Measurements from ENCODE around the gene CPS1. TPM values are rescaled to one million over a fixed set of nuclear protein-coding genes. Genes with fewer than 3 reads are reported as not detected.

Gene CPS1
- polyA plus RNA-seq, 1 donor, result 657 TPM

DNA sequence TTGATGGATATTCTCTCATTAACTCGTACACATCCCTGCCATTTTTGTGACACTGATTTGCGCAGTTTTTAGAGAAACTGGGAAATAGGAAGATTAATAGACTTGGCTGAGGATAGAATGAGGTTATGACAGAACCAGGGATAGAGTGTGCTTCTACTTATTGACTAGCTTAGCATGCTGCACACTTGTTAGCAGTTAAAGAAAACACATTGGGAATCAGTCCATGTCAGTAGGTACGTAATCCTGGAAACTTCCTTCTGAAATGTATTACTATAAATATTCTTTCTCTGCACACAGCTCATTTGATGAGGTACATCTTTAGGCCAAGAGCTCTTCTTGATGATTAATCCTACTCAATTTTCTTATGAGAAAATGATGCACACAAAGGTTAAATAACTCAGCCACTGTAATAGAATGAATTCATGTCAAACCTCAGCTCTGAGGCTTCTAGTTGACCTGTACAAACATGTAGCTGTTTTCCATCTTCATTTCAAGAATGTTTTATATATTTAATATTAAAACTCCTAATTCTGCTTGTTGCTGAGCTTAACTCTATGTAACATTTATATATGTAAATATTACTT lies 12.3 kb upstream of the CPS1 start:
- DNase-seq, result no peak
- Histone ChIP-seq H3K27ac (ENCODE audit: low read length) (peak overlapping the region; percentile 94), H3K4me1 (ENCODE audit: control insufficient read depth, insufficient read depth, low read length) (peaks cover 37% of the 10 kb centered on the region), H3K27me3 (ENCODE audit: control insufficient read depth, insufficient read depth, low read length) (no peaks in the 10 kb centered on the region), H3K4me3 (ENCODE audit: low read length) (no peak overlapping the region), H3K36me3 (ENCODE audit: control insufficient read depth, insufficient read depth, low read length) (no peaks in the 10 kb centered on the region), H3K9me3 (ENCODE audit: control insufficient read depth, low read depth, low read length) (no peaks in the 10 kb centered on the region)
- WGBS (ENCODE audit: insufficient coverage, low lambda C conversion rate), result 100% methylated on average over 2 of the region's 3 CpGs

- Histone ChIP-seq H3K4me1 (ENCODE audit: control insufficient read depth, insufficient read depth, low read length) (peaks cover 31% of the 10 kb centered on the region), H3K27me3 (ENCODE audit: control insufficient read depth, insufficient read depth, low read length) (no peaks in the 10 kb centered on the region), H3K27ac (ENCODE audit: low read length) (peak overlapping the region; percentile 94), H3K4me3 (ENCODE audit: low read length) (peak overlapping the region; percentile 76), H3K9me3 (ENCODE audit: control insufficient read depth, low read depth, low read length) (no peaks in the 10 kb centered on the region), H3K36me3 (ENCODE audit: control insufficient read depth, insufficient read depth, low read length) (no peaks in the 10 kb centered on the region)
- DNase-seq, result peak; percentile 80 to 93
- WGBS (ENCODE audit: insufficient coverage, low lambda C conversion rate), result 14% methylated on average over 1 of the region's 4 CpGs
Observed at GRCh38 chr2:210544831-210545230, 11.6 kb upstream of the CPS1 start.

- Histone ChIP-seq H3K27me3 (ENCODE audit: control insufficient read depth, insufficient read depth, low read length) (no peaks in the 10 kb centered on the region), H3K4me1 (ENCODE audit: control insufficient read depth, insufficient read depth, low read length) (peaks cover 19% of the 10 kb centered on the region), H3K9me3 (ENCODE audit: control insufficient read depth, low read depth, low read length) (no peaks in the 10 kb centered on the region), H3K27ac (ENCODE audit: low read length) (peak overlapping the region; percentile 94), H3K36me3 (ENCODE audit: control insufficient read depth, insufficient read depth, low read length) (no peaks in the 10 kb centered on the region), H3K4me3 (ENCODE audit: low read length) (peak overlapping the region; percentile 76)
- peak; percentile 76 to 89 for DNase-seq
- 33% methylated on average over 1 of the region's 5 CpGs for WGBS (ENCODE audit: insufficient coverage, low lambda C conversion rate)
Observed at GRCh38 chr2:210546424-210547208, 9.8 kb upstream of the CPS1 start.

DNA sequence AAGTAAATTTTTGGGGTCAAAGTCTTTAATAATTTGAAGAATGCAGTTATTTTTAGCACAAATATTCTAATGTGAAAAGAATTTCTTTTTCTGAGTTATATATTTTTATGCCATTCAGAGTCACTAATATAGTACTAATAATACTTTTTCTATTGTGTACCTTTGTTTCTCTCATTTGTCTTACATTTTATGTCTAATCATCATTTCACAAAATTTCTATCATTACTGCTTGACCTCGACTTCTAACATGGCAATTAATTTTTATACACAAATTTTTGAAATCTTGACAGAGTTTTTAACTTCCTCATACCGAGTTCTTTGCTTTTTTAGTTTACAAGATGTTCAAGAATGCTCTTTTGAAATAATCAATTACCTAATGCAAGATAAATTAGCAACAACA lies 8.4 kb upstream of the CPS1 start:
- no peaks in the 10 kb centered on the region for H3K36me3 ChIP-seq (ENCODE audit: control insufficient read depth, insufficient read depth, low read length)
- H3K4me1 ChIP-seq (ENCODE audit: control insufficient read depth, insufficient read depth, low read length), result peaks cover 10% of the 10 kb centered on the region
- DNase-seq, result no peak
- no peaks in the 10 kb centered on the region for H3K27me3 ChIP-seq (ENCODE audit: control insufficient read depth, insufficient read depth, low read length)
- WGBS (ENCODE audit: insufficient coverage, low lambda C conversion rate), result no CpG with 5 or more reads among the region's 2 CpGs
- no peaks in the 10 kb centered on the region for H3K9me3 ChIP-seq (ENCODE audit: control insufficient read depth, low read depth, low read length)
- H3K4me3 ChIP-seq (ENCODE audit: low read length), result peak overlapping the region; percentile 76
- H3K27ac ChIP-seq (ENCODE audit: low read length), result peak overlapping the region; percentile 94

DNA sequence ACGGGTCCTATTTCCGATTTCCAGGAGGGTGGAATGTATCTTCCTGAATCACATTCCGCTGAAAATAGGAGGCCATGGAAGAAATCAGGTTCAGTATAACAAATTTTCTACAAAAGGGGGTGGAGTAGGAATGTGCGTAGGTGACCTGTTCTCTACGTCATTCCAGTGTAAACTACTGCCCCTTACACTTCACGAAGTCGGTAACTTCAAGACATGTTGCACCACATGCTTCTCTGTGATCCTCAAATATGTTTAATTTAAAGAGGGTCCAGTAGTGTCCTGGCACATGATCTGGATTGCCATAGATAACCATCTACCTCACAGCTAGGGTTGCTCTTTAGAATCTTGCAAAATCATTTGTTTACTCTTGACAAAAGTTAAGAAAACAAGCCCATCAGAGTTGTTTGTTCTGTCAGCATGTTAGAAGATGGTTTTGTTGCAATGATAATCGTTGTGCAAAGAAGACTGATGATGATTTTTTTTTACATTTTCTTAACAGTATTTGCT lies 7.5 kb upstream of the CPS1 start:
- Histone ChIP-seq H3K4me1 (ENCODE audit: control insufficient read depth, insufficient read depth, low read length) (peaks cover 4% of the 10 kb centered on the region), H3K36me3 (ENCODE audit: control insufficient read depth, insufficient read depth, low read length) (no peaks in the 10 kb centered on the region), H3K27ac (ENCODE audit: low read length) (peak overlapping the region; percentile 94), H3K27me3 (ENCODE audit: control insufficient read depth, insufficient read depth, low read length) (no peaks in the 10 kb centered on the region), H3K4me3 (ENCODE audit: low read length) (peak overlapping the region; percentile 76), H3K9me3 (ENCODE audit: control insufficient read depth, low read depth, low read length) (no peaks in the 10 kb centered on the region)
- peak; percentile 52 to 81 for DNase-seq
- WGBS (ENCODE audit: insufficient coverage, low lambda C conversion rate), result 0% methylated on average over 1 of the region's 8 CpGs

DNA sequence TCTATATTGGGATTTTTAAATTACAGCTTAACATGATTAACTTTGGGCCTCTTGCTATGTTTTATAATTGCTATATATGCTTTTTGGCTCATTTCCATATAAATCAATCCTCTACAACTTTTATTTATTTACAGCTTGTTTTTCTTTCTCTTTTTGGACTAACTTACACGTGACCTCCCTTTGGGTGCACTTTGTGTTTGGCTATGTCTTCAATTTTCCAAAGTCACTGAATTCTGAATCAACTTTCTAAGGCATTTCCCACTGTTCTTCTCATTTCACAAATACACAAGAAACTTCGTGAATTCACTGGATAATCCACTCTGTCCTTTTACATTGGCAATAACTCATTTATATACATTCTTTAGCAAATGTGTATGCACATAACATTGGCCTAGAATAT lies 5.4 kb upstream of the CPS1 start:
- H3K27ac ChIP-seq (ENCODE audit: low read length), result no peak overlapping the region
- 22% methylated on average over 2 of the region's 2 CpGs for WGBS (ENCODE audit: insufficient coverage, low lambda C conversion rate)
- no peak for DNase-seq

DNA sequence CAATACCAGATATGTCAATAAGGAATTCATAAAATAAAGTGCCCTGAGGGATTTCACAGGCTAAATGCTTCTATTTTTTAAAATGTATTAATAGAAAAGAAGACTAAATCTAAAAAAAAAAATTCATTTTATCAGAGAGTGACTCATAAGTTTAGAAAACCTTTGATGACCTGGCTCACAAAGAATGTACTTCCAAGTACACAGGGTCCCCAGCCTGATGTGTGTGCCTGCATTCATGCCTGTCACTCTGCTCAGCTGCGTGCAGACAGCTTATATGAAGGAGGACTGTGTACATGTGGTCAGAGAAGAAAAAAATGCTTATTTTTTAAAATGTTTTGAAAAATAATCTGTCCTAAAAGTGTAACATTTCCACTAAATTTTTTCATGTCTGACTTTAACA lies 3.0 kb upstream of the CPS1 start:
- Histone ChIP-seq H3K27ac (ENCODE audit: low read length) (no peak overlapping the region), H3K4me3 (ENCODE audit: low read length) (no peak overlapping the region), H3K9me3 (ENCODE audit: control insufficient read depth, low read depth, low read length) (no peaks in the 10 kb centered on the region), H3K4me1 (ENCODE audit: control insufficient read depth, insufficient read depth, low read length) (peaks cover 26% of the 10 kb centered on the region), H3K27me3 (ENCODE audit: control insufficient read depth, insufficient read depth, low read length) (no peaks in the 10 kb centered on the region), H3K36me3 (ENCODE audit: control insufficient read depth, insufficient read depth, low read length) (no peaks in the 10 kb centered on the region)
- WGBS (ENCODE audit: insufficient coverage, low lambda C conversion rate), result no CpG with 5 or more reads among the region's 1 CpG
- no peak for DNase-seq

More for the DNA sequence above, 5.4 kb upstream of the CPS1 start:
- Histone ChIP-seq H3K36me3 (ENCODE audit: control insufficient read depth, insufficient read depth, low read length) (no peaks in the 10 kb centered on the region), H3K4me1 (ENCODE audit: control insufficient read depth, insufficient read depth, low read length) (peaks cover 11% of the 10 kb centered on the region), H3K9me3 (ENCODE audit: control insufficient read depth, low read depth, low read length) (no peaks in the 10 kb centered on the region), H3K4me3 (ENCODE audit: low read length) (no peak overlapping the region), H3K27me3 (ENCODE audit: control insufficient read depth, insufficient read depth, low read length) (no peaks in the 10 kb centered on the region)

- Histone ChIP-seq H3K27ac (ENCODE audit: low read length) (no peak overlapping the region), H3K27me3 (ENCODE audit: control insufficient read depth, insufficient read depth, low read length) (no peaks in the 10 kb centered on the region), H3K9me3 (ENCODE audit: control insufficient read depth, low read depth, low read length) (no peaks in the 10 kb centered on the region), H3K4me3 (ENCODE audit: low read length) (no peak overlapping the region), H3K4me1 (ENCODE audit: control insufficient read depth, insufficient read depth, low read length) (peaks cover 31% of the 10 kb centered on the region), H3K36me3 (ENCODE audit: control insufficient read depth, insufficient read depth, low read length) (peaks cover 7% of the 10 kb centered on the region)
- DNase-seq, result no peak
Observed at GRCh38 chr2:210555555-210555954, 844 bp upstream of the CPS1 start.

DNA sequence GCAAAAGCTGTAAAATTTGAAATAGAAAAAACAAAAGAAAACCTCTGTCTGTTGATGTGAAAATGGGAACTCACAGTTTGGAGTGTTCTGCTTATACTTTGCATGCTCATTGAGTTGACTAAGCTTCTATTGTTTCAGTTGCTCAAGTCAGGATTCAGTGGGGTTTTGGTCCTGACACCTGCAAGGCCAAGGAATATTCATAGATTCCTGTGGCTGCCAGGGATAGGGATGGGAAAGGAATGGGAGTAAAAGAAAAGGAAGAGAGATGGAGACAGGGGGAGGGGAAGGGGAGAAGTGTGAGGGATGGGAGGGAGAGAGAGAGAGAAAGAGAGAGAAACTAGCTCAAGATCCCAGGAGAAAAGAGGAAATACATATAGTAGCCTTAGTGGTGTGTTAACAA lies 1.3 kb downstream of the CPS1 start:
- Histone ChIP-seq H3K4me1 (ENCODE audit: control insufficient read depth, insufficient read depth, low read length) (peaks cover 41% of the 10 kb centered on the region), H3K9me3 (ENCODE audit: control insufficient read depth, low read depth, low read length) (no peaks in the 10 kb centered on the region), H3K36me3 (ENCODE audit: control insufficient read depth, insufficient read depth, low read length) (peaks cover 15% of the 10 kb centered on the region), H3K27ac (ENCODE audit: low read length) (peak overlapping the region; percentile 41), H3K4me3 (ENCODE audit: low read length) (no peak overlapping the region), H3K27me3 (ENCODE audit: control insufficient read depth, insufficient read depth, low read length) (no peaks in the 10 kb centered on the region)
- no peak for DNase-seq

DNA sequence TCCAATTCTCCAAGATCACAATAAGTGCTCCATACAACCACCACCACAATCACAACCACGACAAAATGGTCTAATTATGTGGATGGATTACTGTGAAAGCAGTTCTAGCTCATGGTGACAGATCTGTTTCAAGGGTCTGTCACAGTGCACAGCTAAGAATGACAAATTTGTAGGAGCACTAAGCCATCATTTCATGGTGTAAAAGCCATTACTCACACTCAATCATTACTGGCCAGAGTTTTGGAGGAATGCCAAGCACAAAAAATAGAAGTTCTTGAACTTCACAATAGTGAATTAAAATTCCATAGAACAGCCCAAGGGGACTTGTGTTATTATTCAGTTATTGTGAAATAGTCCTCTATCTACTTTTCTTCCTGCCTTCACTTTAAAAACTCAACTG lies 2.3 kb downstream of the CPS1 start:
- no peak overlapping the region for H3K4me3 ChIP-seq (ENCODE audit: low read length)
- peaks cover 47% of the 10 kb centered on the region for H3K4me1 ChIP-seq (ENCODE audit: control insufficient read depth, insufficient read depth, low read length)
- peaks cover 15% of the 10 kb centered on the region for H3K36me3 ChIP-seq (ENCODE audit: control insufficient read depth, insufficient read depth, low read length)
- DNase-seq, result no peak
- no peaks in the 10 kb centered on the region for H3K27me3 ChIP-seq (ENCODE audit: control insufficient read depth, insufficient read depth, low read length)
- no peak overlapping the region for H3K27ac ChIP-seq (ENCODE audit: low read length)
- no peaks in the 10 kb centered on the region for H3K9me3 ChIP-seq (ENCODE audit: control insufficient read depth, low read depth, low read length)
- WGBS (ENCODE audit: insufficient coverage, low lambda C conversion rate), result no CpG with 5 or more reads among the region's 1 CpG

- no peaks in the 10 kb centered on the region for H3K27me3 ChIP-seq (ENCODE audit: control insufficient read depth, insufficient read depth, low read length)
- no peaks in the 10 kb centered on the region for H3K9me3 ChIP-seq (ENCODE audit: control insufficient read depth, low read depth, low read length)
- peaks cover 15% of the 10 kb centered on the region for H3K36me3 ChIP-seq (ENCODE audit: control insufficient read depth, insufficient read depth, low read length)
- H3K4me3 ChIP-seq (ENCODE audit: low read length), result no peak overlapping the region
- no peak overlapping the region for H3K27ac ChIP-seq (ENCODE audit: low read length)
- DNase-seq, result no peak
- WGBS (ENCODE audit: insufficient coverage, low lambda C conversion rate), result 86% methylated on average over 2 of the region's 6 CpGs
- peaks cover 47% of the 10 kb centered on the region for H3K4me1 ChIP-seq (ENCODE audit: control insufficient read depth, insufficient read depth, low read length)
Observed at GRCh38 chr2:210559182-210559581, 2.8 kb downstream of the CPS1 start.
